ENCODE data around the gene MAP1LC3C. TPM values are rescaled to one million over a fixed set of nuclear protein-coding genes. Genes with fewer than 3 reads are reported as not detected.

The MAP1LC3C gene
- total RNA-seq, 3 donors from 2014 or later, result 4.1 TPM; not detected in 2

DNA sequence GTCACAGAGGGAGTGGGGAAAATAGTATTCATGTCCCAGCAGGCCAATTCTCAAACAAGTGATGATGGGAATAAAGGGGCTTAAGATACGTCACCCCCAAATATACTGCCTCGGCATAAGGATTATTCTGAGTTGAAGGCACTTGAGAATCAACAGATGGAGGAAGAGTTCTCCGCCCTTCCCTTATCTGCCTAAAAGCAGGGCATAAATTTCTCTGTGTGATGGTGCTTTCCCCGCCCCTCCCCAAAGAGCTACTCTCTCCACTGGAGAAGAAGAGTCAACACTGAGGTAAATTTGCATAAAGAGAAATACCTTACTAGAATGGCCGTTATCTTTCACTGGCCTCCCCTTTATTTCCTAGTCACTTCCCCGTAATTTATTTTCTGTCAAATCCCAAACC lies 22.7 kb downstream of the MAP1LC3C start:
- intact Hi-C loops (cut with DNase I, micrococcal nuclease), result no loop called here

DNA sequence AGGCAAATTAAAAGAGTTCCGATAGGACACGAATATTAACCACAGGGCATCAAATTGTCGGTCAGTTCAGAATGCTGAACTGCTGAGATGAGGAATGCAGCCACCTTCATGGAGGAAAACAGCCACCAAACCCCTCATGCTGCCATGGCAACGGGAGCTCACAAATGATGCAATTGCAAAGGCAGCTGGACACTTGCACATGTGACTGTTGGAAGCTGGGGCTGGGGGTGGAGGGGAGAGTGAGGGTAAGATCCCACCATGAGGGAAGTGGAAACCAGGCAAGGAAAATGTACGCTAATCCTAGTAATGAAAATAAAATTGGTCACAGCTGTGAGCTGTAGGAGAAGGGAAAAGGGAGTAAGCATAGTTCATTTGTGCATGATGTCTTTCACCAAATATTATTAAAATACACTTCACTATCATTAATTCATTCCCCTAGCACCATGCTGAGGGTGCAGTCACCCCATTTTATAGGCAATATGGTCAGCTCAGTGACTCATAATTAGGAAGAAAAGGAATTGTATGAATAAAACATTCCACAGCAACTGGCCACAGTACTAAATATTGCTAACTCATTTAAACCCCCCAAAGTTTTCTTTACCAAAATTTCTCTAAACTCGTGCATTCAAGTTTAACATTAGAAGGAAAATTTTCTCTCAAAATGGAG lies 26.1 kb downstream of the MAP1LC3C start:
- TF ChIP-seq, protein P1, sequence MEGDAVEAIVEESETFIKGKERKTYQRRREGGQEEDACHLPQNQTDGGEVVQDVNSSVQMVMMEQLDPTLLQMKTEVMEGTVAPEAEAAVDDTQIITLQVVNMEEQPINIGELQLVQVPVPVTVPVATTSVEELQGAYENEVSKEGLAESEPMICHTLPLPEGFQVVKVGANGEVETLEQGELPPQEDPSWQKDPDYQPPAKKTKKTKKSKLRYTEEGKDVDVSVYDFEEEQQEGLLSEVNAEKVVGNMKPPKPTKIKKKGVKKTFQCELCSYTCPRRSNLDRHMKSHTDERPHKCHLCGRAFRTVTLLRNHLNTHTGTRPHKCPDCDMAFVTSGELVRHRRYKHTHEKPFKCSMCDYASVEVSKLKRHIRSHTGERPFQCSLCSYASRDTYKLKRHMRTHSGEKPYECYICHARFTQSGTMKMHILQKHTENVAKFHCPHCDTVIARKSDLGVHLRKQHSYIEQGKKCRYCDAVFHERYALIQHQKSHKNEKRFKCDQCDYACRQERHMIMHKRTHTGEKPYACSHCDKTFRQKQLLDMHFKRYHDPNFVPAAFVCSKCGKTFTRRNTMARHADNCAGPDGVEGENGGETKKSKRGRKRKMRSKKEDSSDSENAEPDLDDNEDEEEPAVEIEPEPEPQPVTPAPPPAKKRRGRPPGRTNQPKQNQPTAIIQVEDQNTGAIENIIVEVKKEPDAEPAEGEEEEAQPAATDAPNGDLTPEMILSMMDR (IDR thresholded peaks at IDR 0.05), result no peak
- ATAC-seq, result no peak
- no peak for DNase-seq
- no peak overlapping the region for H3K4me3 ChIP-seq
- no peaks in the 10 kb centered on the region for H3K36me3 ChIP-seq (ENCODE audit: low read depth)
- no peaks in the 10 kb centered on the region for H3K4me1 ChIP-seq (ENCODE audit: low read depth)
- intact Hi-C loops (cut with DNase I, micrococcal nuclease), result no loop called here
- H3K9me3 ChIP-seq, result no peaks in the 10 kb centered on the region

More for the DNA sequence above, 22.7 kb downstream of the MAP1LC3C start:
- no peak for ATAC-seq
- no peak for DNase-seq
- no peaks in the 10 kb centered on the region for H3K4me1 ChIP-seq (ENCODE audit: low read depth)
- no peaks in the 10 kb centered on the region for H3K9me3 ChIP-seq
- H3K36me3 ChIP-seq (ENCODE audit: low read depth), result no peaks in the 10 kb centered on the region
- H3K4me3 ChIP-seq, result no peak overlapping the region
- TF ChIP-seq, protein P1 (IDR thresholded peaks at IDR 0.05), result no peak

DNA sequence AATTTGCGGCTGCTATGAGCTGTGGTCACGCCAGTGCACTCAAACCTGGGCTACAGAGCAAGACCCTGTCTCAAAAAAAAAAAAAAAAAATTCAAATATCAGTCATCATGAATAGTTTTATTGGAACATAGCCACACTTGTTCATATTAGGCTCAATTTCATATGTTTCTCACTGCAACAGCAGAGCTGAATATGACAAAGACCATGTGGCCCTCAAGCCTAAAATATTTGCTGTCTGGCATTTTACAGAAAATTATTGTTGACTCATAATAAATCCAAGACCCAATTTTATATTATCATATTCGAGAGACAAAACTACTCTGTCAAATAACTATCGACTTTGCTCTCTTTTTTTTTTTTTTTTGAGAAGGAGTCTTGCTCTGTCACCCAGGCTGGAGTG lies 30.3 kb downstream of the MAP1LC3C start:
- ATAC-seq, result no peak
- Histone ChIP-seq H3K9me3 (no peaks in the 10 kb centered on the region), H3K4me3 (no peak overlapping the region), H3K36me3 (ENCODE audit: low read depth) (no peaks in the 10 kb centered on the region), H3K4me1 (ENCODE audit: low read depth) (no peaks in the 10 kb centered on the region)
- DNase-seq, result no peak
- TF ChIP-seq, protein P1 (IDR thresholded peaks at IDR 0.05), result no peak
- intact Hi-C loops (cut with DNase I, micrococcal nuclease), result no loop called here

DNA sequence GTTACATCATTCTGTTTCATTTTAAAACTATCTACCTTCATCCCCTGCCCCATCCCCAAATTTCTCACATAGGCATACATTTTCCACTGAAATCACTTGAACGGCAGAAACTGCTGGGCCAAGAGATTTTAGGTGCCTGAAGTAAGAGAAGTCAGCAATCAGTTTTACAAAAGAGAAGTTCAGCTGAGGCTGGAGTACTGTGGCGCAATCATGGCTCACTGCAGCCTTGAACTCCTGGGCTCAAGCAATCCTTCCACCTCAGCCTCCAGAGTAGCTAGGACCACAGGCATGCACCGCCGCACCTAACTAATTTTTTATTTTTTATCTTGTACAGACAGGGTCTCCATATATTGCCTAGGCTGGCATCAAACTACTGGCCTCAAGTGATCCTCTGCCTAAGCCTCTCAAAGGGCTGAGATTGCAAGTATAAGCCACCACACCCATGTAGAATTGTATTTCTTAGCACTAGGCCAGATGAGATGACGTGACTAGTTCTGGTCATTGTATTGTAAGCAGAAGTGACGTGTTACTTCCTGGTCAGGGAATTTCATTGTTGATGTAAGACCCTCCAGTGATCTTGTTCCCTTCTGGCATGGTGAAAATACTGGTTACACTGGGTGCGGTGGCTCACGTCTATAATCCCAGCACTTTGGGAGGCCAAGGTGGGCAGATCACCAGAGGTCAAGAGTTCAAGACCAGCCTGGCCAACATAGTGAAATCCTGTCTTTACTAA lies 34.2 kb downstream of the MAP1LC3C start:
- Histone ChIP-seq H3K9me3 (no peaks in the 10 kb centered on the region), H3K36me3 (ENCODE audit: low read depth) (no peaks in the 10 kb centered on the region), H3K4me1 (ENCODE audit: low read depth) (no peaks in the 10 kb centered on the region), H3K4me3 (no peak overlapping the region)
- ATAC-seq (no peak), DNase-seq (no peak)
- TF ChIP-seq, protein P1 (IDR thresholded peaks at IDR 0.05), result no peak
- intact Hi-C loops (cut with DNase I, micrococcal nuclease), result no loop called here

DNA sequence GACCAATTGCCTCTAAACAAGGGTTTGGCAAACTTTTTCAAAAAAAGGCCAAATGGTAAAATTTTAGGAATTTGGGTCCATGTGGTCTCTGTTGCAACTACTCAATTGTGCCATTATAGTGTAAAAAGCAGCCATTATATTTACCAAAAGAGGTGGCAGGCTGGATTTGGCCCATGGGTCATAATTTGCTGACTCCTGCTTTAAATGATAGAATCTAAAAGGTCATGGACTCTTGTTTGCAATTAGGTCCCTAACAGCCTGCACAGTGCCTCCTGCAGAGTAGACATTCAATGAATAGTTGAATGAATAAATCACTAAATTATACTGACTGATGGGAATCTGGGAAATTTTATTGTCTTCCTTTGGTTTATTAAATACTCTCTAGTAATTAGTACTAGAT lies 35.2 kb downstream of the MAP1LC3C start:
- Histone ChIP-seq H3K4me1 (ENCODE audit: low read depth) (no peaks in the 10 kb centered on the region), H3K4me3 (no peak overlapping the region), H3K9me3 (no peaks in the 10 kb centered on the region), H3K36me3 (ENCODE audit: low read depth) (no peaks in the 10 kb centered on the region)
- TF ChIP-seq, protein P1 (IDR thresholded peaks at IDR 0.05), result no peak
- intact Hi-C loops (cut with DNase I, micrococcal nuclease), result no loop called here
- ATAC-seq (no peak), DNase-seq (no peak)

Data from mucosa of descending colon (tissue), 3 donors.